ENCODE measurements around the gene MAP1LC3B2.
"Not testable (repeated sequence)": the region's sequence is repeated elsewhere in the genome, so short reads cannot be mapped to it uniquely, and the experiment has no call there.

The MAP1LC3B2 gene

GRCh38 chr12:116561181-116561821 lies 2.1 kb downstream of the MAP1LC3B2 start:
- no peak for DNase-seq

- DNase-seq = no peak
Observed at GRCh38 chr12:116562090-116562489, 2.9 kb downstream of the MAP1LC3B2 start.

GRCh38 chr12:116563262-116563661 lies 4.1 kb downstream of the MAP1LC3B2 start:
- no peak for DNase-seq

GRCh38 chr12:116564080-116564479 lies 4.9 kb downstream of the MAP1LC3B2 start:
- DNase-seq = no peak

GRCh38 chr12:116565221-116565620 lies 6.0 kb downstream of the MAP1LC3B2 start:
- DNase-seq = not testable (repeated sequence)

GRCh38 chr12:116565963-116566362 lies 6.8 kb downstream of the MAP1LC3B2 start:
- DNase-seq = no peak

GRCh38 chr12:116568203-116568602 lies 9.0 kb downstream of the MAP1LC3B2 start:
- no peak for DNase-seq

- no peak for DNase-seq
Observed at GRCh38 chr12:116571089-116571488, 11.9 kb downstream of the MAP1LC3B2 start.

- no peak for DNase-seq
Observed at GRCh38 chr12:116573776-116574175, 14.6 kb downstream of the MAP1LC3B2 start.

- not testable (repeated sequence) for DNase-seq
Observed at GRCh38 chr12:116575754-116576153, 16.6 kb downstream of the MAP1LC3B2 start.

GRCh38 chr12:116577154-116577561 lies 18.0 kb downstream of the MAP1LC3B2 start:
- DNase-seq = no peak

GRCh38 chr12:116578051-116578450 lies 18.9 kb downstream of the MAP1LC3B2 start:
- no peak for DNase-seq

- no peak for DNase-seq
Observed at GRCh38 chr12:116582610-116583009, 23.4 kb downstream of the MAP1LC3B2 start.

GRCh38 chr12:116583129-116583694 lies 24.0 kb downstream of the MAP1LC3B2 start:
- no peak for DNase-seq

GRCh38 chr12:116587270-116587669 lies 28.1 kb downstream of the MAP1LC3B2 start:
- DNase-seq = no peak

- no peak for DNase-seq
Observed at GRCh38 chr12:116588390-116589028, 29.3 kb downstream of the MAP1LC3B2 start.

GRCh38 chr12:116589581-116589980 lies 30.4 kb downstream of the MAP1LC3B2 start:
- no peak for DNase-seq

GRCh38 chr12:116590561-116590960 lies 31.4 kb downstream of the MAP1LC3B2 start:
- DNase-seq = no peak

GRCh38 chr12:116591855-116592637 lies 32.9 kb downstream of the MAP1LC3B2 start:
- DNase-seq = no peak

- DNase-seq = no peak
Observed at GRCh38 chr12:116592731-116593130, 33.5 kb downstream of the MAP1LC3B2 start.

GRCh38 chr12:116594325-116595038 lies 35.3 kb downstream of the MAP1LC3B2 start:
- DNase-seq = peak; percentile 20

- no peak for DNase-seq
Observed at GRCh38 chr12:116595186-116595585, 36.0 kb downstream of the MAP1LC3B2 start.

GRCh38 chr12:116595672-116596071 lies 36.5 kb downstream of the MAP1LC3B2 start:
- no peak for DNase-seq

All from activated CD4-positive, alpha-beta T cell treated with anti-CD3 and anti-CD28 coated beads, Interleukin-2, amount 50 U/mL, for 1 hour (primary cell).